WTC11 (cell line): ENCODE results near the gene COPS9.

ENCODE experiments used
- ATF3 ChIP-seq: sonication (generic); formaldehyde crosslinking; conservative IDR thresholded peaks from 2 replicates; pipeline ENCODE4 v1.8.1; 2022; ENCODE audit warnings: mild to moderate bottlenecking, missing genetic modification reagents
- CREB1 ChIP-seq: sonication (generic); formaldehyde crosslinking; IDR thresholded peaks from 2 replicates; pipeline ENCODE4 v1.8.0; 2023; ENCODE audit warnings: mild to moderate bottlenecking, missing genetic modification reagents
- CTCF ChIP-seq: fragments of 200-600 bp; IDR thresholded peaks from 2 replicates; pipeline ENCODE4 v1.8.0; 2022; ENCODE audit warnings: antibody characterized with exemption
- JUN ChIP-seq: sonication (generic); formaldehyde crosslinking; IDR thresholded peaks from 2 replicates; pipeline ENCODE4 v1.8.0; 2023; ENCODE audit warnings: mild to moderate bottlenecking, missing genetic modification reagents
- MXD4 ChIP-seq: fragments of 250-450 bp; sonication (Bioruptor Pico); IDR thresholded peaks from 2 replicates; pipeline ENCODE4 v1.8.0; 2021; ENCODE audit warnings: mild to moderate bottlenecking, moderate library complexity, borderline replicate concordance
- NFYB ChIP-seq: sonication (generic); formaldehyde crosslinking; conservative IDR thresholded peaks from 2 replicates; pipeline ENCODE4 v1.8.0; 2022; ENCODE audit warnings: low read depth, missing genetic modification reagents
- PRRX2 ChIP-seq: fragments of 250-450 bp; sonication (Bioruptor Pico); IDR thresholded peaks from 2 replicates; pipeline ENCODE4 v1.8.0; 2021; ENCODE audit warnings: mild to moderate bottlenecking

- TF ChIP-seq MXD4 (CRISPR knock-in tag) (no peak), CTCF (no peak), JUN (CRISPR knock-in tag) (no peak), ATF3 (CRISPR knock-in tag) (no peak), NFYB (CRISPR knock-in tag) (no peak), CREB1 (no peak), PRRX2 (no peak)
Observed at GRCh38 chr2:240136671-240137292, 677 bp upstream of the COPS9 start.
